ENCODE results near the gene ELOF1.

Gene ELOF1

GRCh38 chr19:11551603-11552235 is 7.3 kb downstream of the ELOF1 start:
- H3K4me3 ChIP-seq (ENCODE audit: low read depth, low read length) = no peak overlapping the region
- TF ChIP-seq CTCF (IDR thresholded peaks at IDR 0.05; ENCODE audit: borderline replicate concordance, insufficient read depth, low read depth, low read length) = peak; percentile 54

GRCh38 chr19:11550265-11550664 is 8.8 kb downstream of the ELOF1 start:
- no peak for TF ChIP-seq CTCF (IDR thresholded peaks at IDR 0.05; ENCODE audit: borderline replicate concordance, insufficient read depth, low read depth, low read length)
- no peak overlapping the region for H3K4me3 ChIP-seq (ENCODE audit: low read depth, low read length)

GRCh38 chr19:11549386-11549953 is 9.6 kb downstream of the ELOF1 start:
- TF ChIP-seq CTCF (IDR thresholded peaks at IDR 0.05; ENCODE audit: borderline replicate concordance, insufficient read depth, low read depth, low read length) = no peak

GRCh38 chr19:11547929-11548700 is 10.9 kb downstream of the ELOF1 start:
- H3K4me3 ChIP-seq (ENCODE audit: low read depth, low read length) = no peak overlapping the region
- no peak for TF ChIP-seq CTCF (IDR thresholded peaks at IDR 0.05; ENCODE audit: borderline replicate concordance, insufficient read depth, low read depth, low read length)

More at GRCh38 chr19:11549386-11549953, 9.6 kb downstream of the ELOF1 start:
- no peak overlapping the region for H3K4me3 ChIP-seq (ENCODE audit: low read depth, low read length)

GRCh38 chr19:11541238-11541637 is 17.8 kb downstream of the ELOF1 start:
- no peak for TF ChIP-seq CTCF (IDR thresholded peaks at IDR 0.05; ENCODE audit: borderline replicate concordance, insufficient read depth, low read depth, low read length)
- no peak overlapping the region for H3K4me3 ChIP-seq (ENCODE audit: low read depth, low read length)

GRCh38 chr19:11540645-11541044 is 18.4 kb downstream of the ELOF1 start:
- no peak overlapping the region for H3K4me3 ChIP-seq (ENCODE audit: low read depth, low read length)
- TF ChIP-seq CTCF (IDR thresholded peaks at IDR 0.05; ENCODE audit: borderline replicate concordance, insufficient read depth, low read depth, low read length) = no peak

Measured in GM12875 (cell line).